HG02970 (cell line): ENCODE measurements around the gene MEAK7.
A peak's percentile ranks its signal among the peaks of the same experiment; 100 is the strongest.

Experiments used
- ATAC-seq: cut with Tn5 transposase; IDR thresholded peaks from one replicate; pipeline ENCODE4 v1.9.1; 2021; ENCODE audit warnings: mild to moderate bottlenecking, moderate library complexity, moderate number of reproducible peaks; ENCODE audit not compliant: unreplicated experiment, low FRiP score

MEAK7 gene, protein sequence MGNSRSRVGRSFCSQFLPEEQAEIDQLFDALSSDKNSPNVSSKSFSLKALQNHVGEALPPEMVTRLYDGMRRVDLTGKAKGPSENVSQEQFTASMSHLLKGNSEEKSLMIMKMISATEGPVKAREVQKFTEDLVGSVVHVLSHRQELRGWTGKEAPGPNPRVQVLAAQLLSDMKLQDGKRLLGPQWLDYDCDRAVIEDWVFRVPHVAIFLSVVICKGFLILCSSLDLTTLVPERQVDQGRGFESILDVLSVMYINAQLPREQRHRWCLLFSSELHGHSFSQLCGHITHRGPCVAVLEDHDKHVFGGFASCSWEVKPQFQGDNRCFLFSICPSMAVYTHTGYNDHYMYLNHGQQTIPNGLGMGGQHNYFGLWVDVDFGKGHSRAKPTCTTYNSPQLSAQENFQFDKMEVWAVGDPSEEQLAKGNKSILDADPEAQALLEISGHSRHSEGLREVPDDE

GRCh38 chr16:84504420-84505248 lies at the start of gene MEAK7:
Gene MEAK7 (minus strand): TSS chr16:84504659. CDS start chr16:84498086, 6,573 bp downstream.
- ATAC-seq: peak; percentile 89

- ATAC-seq: no peak
Observed at GRCh38 chr16:84553873-84554399, 49.5 kb upstream of the MEAK7 start.

DNA sequence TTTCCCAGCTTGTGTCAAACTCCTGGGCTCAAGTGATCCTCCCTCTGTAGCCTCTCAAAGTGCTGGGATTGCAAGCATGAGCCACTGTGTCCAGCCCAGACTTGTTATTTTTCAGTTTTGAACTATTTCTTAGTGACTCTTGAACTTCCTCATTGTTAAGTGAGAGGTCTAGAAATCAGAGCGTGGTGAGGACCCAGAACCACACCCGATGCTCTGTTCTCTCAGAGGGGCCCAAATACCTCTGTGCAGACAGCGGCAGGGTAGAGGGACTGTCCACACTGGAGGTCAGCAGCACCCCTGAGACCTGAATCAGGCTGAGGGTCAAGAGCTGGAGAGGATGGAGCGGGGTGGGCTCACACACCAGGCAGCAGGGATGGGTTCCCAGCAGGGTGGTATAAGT lies 47.7 kb upstream of the MEAK7 start:
- ATAC-seq: no peak

- ATAC-seq: no peak
Observed at GRCh38 chr16:84550096-84550495, 45.6 kb upstream of the MEAK7 start.

GRCh38 chr16:84548971-84549844 lies 44.7 kb upstream of the MEAK7 start:
- no peak for ATAC-seq

GRCh38 chr16:84548508-84548907 lies 44.0 kb upstream of the MEAK7 start:
- no peak for ATAC-seq

- no peak for ATAC-seq
Observed at GRCh38 chr16:84547546-84548061, 43.1 kb upstream of the MEAK7 start.

DNA sequence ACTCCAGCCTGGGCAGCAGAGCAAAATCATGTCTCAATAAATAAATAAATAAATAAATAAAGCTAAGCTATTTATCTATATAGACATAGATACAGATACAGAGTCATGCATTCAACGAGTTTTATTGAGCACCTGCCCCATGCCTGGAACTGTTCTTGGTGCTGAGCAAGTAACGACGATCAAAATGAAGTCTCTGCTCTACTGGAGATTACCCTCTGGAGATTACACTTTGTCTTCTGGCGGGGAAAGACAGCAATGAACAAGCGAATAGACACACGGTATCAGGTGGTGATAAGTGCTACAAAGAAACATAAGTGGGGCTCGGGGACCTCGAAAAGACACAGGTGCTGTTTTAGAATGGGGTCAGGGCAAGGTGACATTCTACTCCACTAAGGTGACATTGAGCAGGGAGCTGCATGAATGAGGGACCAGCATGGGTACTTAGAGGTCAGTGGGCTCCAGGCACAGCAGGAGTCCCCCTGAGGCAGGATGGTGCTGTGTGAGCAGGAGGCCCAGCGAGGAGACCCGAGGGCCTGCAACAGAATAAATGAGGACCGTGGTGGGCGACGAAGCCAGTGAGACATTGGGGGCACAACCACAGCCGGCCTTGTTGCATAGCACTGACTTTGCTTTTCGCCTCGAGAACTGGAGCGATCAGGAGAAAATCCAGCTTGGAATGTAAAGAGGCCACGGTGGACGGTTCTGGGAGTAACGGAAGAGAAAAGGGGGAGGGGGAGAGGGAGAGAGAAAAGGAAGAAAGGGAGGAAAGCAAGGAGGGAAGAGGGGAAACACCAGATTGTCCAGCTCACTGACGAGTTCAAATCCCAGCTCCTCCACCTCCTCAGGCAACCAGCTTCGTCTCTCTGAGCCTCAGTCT lies 42.4 kb upstream of the MEAK7 start:
- ATAC-seq: no peak

DNA sequence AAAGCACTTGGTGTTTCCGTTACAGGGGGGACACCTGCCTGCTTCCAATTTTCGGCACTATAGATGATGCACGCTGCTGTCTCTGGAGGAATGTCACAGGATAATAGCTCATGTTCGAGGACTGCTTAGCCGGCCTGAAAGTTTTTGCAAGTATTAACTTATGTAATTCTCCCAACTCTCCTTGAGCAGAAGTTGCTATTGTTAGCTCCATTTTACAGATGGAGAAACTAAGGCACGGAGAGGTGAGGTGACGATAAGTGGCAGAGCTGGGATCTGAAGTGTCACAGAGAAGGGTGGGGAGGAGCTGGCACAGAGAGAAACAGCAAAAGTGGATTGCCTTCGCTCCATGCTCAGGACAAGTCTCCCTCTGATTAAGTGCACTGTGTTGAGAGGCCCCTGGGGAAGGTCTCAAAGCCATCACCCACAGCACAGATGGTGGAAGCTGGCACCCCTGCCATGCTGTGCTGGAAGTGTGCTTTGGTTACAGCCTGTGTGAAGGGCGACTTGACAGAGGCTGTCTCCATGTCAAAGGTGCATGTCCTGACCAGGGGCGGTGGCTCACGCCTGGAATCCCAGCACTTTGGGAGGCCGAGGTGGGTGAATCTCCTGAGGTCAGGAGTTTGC lies 40.8 kb upstream of the MEAK7 start:
- no peak for ATAC-seq

DNA sequence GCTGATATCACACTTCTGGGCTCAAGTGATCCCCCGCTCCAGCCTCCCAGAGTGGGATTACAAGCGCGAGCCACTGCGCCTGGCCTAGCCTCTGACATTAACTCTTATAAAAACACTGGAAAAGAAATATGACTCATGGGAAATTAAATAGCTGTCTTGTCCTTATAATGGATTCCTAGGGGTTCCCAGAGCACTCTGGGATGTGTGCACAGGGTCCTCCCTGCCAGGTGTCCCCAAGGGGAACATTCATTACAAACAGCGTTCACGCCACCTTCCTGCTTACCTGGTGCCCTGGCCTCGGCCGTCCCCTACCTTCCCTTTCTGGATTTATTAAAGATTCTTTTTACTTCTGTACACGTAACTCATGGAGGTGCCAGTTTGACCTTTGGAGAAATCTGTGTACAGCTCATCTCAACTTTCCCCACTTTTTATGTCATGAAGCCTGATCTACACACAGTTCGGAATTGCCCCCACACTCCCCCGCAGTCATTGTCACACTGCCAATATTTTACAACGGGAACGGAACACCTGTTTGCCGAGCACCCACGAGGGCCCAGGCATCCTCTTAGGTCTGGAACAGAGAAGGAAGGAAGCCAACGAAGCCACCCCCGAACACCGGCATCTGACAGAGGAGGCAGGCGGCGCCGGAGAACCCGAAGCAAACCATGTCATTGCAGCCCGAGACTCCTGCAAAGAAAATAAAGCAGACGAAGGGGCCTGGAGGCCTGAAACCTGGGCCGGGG lies 39.7 kb upstream of the MEAK7 start:
- ATAC-seq: no peak

- ATAC-seq: no peak
Observed at GRCh38 chr16:84543253-84543652, 38.8 kb upstream of the MEAK7 start.

- ATAC-seq: no peak
Observed at GRCh38 chr16:84541999-84542817, 37.7 kb upstream of the MEAK7 start.

GRCh38 chr16:84540194-84540593 lies 35.7 kb upstream of the MEAK7 start:
- no peak for ATAC-seq

GRCh38 chr16:84538222-84538840 lies 33.9 kb upstream of the MEAK7 start:
- ATAC-seq: no peak

DNA sequence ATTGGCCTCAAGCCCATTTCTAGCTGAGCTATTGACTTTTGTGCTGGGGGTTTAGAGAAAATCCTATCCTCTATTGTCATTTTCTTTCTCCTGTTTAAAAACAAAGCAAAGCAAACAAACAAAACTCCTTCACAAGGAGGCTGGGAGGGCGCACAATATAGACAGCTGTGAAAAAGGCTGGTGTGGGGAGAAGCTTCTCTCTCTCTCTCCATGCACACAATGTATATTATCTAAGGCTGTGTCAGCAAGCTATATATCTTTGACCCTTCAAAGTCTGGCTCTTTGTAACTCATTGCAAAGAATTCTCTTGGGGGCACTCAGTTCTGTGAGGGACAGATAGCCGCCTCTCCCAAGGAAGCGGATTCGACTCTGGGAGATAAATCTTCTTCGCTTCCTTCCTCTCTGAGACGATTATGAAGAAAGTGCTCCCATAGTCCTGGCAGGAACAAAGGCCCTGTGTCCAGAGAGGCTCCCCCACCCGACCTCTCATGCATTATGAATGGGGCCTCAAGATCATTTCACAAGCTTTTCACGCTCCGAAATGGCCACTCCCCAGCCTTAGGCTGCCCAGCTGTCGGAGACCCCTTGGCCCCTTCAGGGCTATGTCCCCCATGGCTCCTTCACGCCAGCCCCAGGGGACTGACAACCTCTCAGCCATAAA lies 33.2 kb upstream of the MEAK7 start:
- no peak for ATAC-seq

DNA sequence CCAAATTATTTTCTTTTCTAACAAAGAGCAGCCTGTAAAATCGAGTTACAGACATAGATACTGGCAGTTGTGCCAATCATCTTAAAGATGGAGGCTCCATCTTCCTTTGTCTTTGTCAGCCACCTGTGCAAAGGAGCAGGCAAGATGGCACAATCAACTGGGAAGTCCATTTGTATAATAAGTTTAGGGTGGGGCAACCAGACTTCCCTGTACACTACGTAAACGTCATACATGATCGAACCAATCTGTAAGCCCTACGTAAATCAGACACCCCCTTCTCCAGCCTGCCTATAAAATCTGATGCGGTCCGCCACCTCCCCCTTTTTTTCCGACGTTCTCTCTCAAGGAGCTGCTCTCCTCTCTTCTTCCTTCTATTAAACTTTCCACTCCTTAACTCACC lies 31.4 kb upstream of the MEAK7 start:
- ATAC-seq: no peak
